Measurements from ENCODE around the gene PWWP2B.
A peak's percentile ranks its signal among the peaks of the same experiment; 100 is the strongest.

Gene PWWP2B

GRCh38 chr10:132382231-132382922 is 14.6 kb upstream of the PWWP2B start:
- TF ChIP-seq CTCF (conservative IDR thresholded peaks at IDR 0.05; ENCODE audit: low read length) (no peak), EZH2phosphoT487 (IDR thresholded peaks at IDR 0.05; ENCODE audit: borderline replicate concordance) (no peak)
- H3K36me3 ChIP-seq (ENCODE audit: insufficient read depth, low read length) = no peaks in the 10 kb centered on the region

GRCh38 chr10:132383101-132383500 is 13.9 kb upstream of the PWWP2B start:
- no peaks in the 10 kb centered on the region for H3K79me2 ChIP-seq (ENCODE audit: insufficient read depth, low read length)
- peaks cover 64% of the 10 kb centered on the region for H3K4me1 ChIP-seq (ENCODE audit: insufficient read depth, low read length, poor library complexity, severe bottlenecking)
- H3F3A ChIP-seq (ENCODE audit: low read depth) = 0 out of 2 replicates have a peak, but pooled peaks cover 4% of the 10 kb centered on the region
- no peaks in the 10 kb centered on the region for H3K9me3 ChIP-seq (ENCODE audit: insufficient read depth, low read depth, low read length)
- TF ChIP-seq CTCF (conservative IDR thresholded peaks at IDR 0.05; ENCODE audit: low read length) (no peak), EZH2phosphoT487 (IDR thresholded peaks at IDR 0.05; ENCODE audit: borderline replicate concordance) (no peak)
- no peak overlapping the region for H3K9ac ChIP-seq (ENCODE audit: low read depth, low read length, poor library complexity, severe bottlenecking)
- H3K4me2 ChIP-seq (ENCODE audit: low read depth, low read length, poor library complexity, severe bottlenecking) = no peak overlapping the region
- H4K20me1 ChIP-seq (ENCODE audit: insufficient read depth, low read length, poor library complexity, severe bottlenecking) = no peaks in the 10 kb centered on the region
- H3K9me2 ChIP-seq (replicated peaks; ENCODE audit: low read depth, low read length) = no peaks in the 10 kb centered on the region
- no peak overlapping the region for H2AFZ ChIP-seq (ENCODE audit: low read length)
- H3K4me3 ChIP-seq (ENCODE audit: low read length, poor library complexity, severe bottlenecking) = no peak overlapping the region
- no peaks in the 10 kb centered on the region for H3K36me3 ChIP-seq (ENCODE audit: insufficient read depth, low read length)
- H3K27me3 ChIP-seq (ENCODE audit: insufficient read depth, low read length, poor library complexity, severe bottlenecking) = no peaks in the 10 kb centered on the region

More at GRCh38 chr10:132382231-132382922, 14.6 kb upstream of the PWWP2B start:
- no peaks in the 10 kb centered on the region for H3K9me2 ChIP-seq (replicated peaks; ENCODE audit: low read depth, low read length)
- no peaks in the 10 kb centered on the region for H4K20me1 ChIP-seq (ENCODE audit: insufficient read depth, low read length, poor library complexity, severe bottlenecking)
- peaks cover 59% of the 10 kb centered on the region for H3K4me1 ChIP-seq (ENCODE audit: insufficient read depth, low read length, poor library complexity, severe bottlenecking)
- H3K4me2 ChIP-seq (ENCODE audit: low read depth, low read length, poor library complexity, severe bottlenecking) = peak overlapping the region; percentile 23
- no peak overlapping the region for H3K4me3 ChIP-seq (ENCODE audit: low read length, poor library complexity, severe bottlenecking)
- H2AFZ ChIP-seq (ENCODE audit: low read length) = peak overlapping the region; percentile 76
- peak overlapping the region; percentile 68 for H3K9ac ChIP-seq (ENCODE audit: low read depth, low read length, poor library complexity, severe bottlenecking)
- no peaks in the 10 kb centered on the region for H3K79me2 ChIP-seq (ENCODE audit: insufficient read depth, low read length)
- H3K27me3 ChIP-seq (ENCODE audit: insufficient read depth, low read length, poor library complexity, severe bottlenecking) = no peaks in the 10 kb centered on the region
- H3K9me3 ChIP-seq (ENCODE audit: insufficient read depth, low read depth, low read length) = no peaks in the 10 kb centered on the region
- 0 out of 2 replicates have a peak, but pooled peaks cover 4% of the 10 kb centered on the region for H3F3A ChIP-seq (ENCODE audit: low read depth)

- 0 out of 2 replicates have a peak, but pooled peaks cover 4% of the 10 kb centered on the region for H3F3A ChIP-seq (ENCODE audit: low read depth)
- no peaks in the 10 kb centered on the region for H4K20me1 ChIP-seq (ENCODE audit: insufficient read depth, low read length, poor library complexity, severe bottlenecking)
- no peaks in the 10 kb centered on the region for H3K36me3 ChIP-seq (ENCODE audit: insufficient read depth, low read length)
- TF ChIP-seq EZH2phosphoT487 (IDR thresholded peaks at IDR 0.05; ENCODE audit: borderline replicate concordance) (no peak), CTCF (conservative IDR thresholded peaks at IDR 0.05; ENCODE audit: low read length) (no peak)
- peak overlapping the region; percentile 1 for H3K9ac ChIP-seq (ENCODE audit: low read depth, low read length, poor library complexity, severe bottlenecking)
- no peaks in the 10 kb centered on the region for H3K79me2 ChIP-seq (ENCODE audit: insufficient read depth, low read length)
- peaks cover 64% of the 10 kb centered on the region for H3K4me1 ChIP-seq (ENCODE audit: insufficient read depth, low read length, poor library complexity, severe bottlenecking)
- no peak overlapping the region for H2AFZ ChIP-seq (ENCODE audit: low read length)
- no peak overlapping the region for H3K4me3 ChIP-seq (ENCODE audit: low read length, poor library complexity, severe bottlenecking)
- H3K27me3 ChIP-seq (ENCODE audit: insufficient read depth, low read length, poor library complexity, severe bottlenecking) = no peaks in the 10 kb centered on the region
- H3K9me2 ChIP-seq (replicated peaks; ENCODE audit: low read depth, low read length) = no peaks in the 10 kb centered on the region
- no peaks in the 10 kb centered on the region for H3K9me3 ChIP-seq (ENCODE audit: insufficient read depth, low read depth, low read length)
- H3K4me2 ChIP-seq (ENCODE audit: low read depth, low read length, poor library complexity, severe bottlenecking) = no peak overlapping the region
Measured at GRCh38 chr10:132383751-132384196, 13.2 kb upstream of the PWWP2B start.

Data from Loucy (cell line).